Epidermal melanocyte (primary cell): Measurements from ENCODE around the gene PRDX5.
A peak's percentile ranks its signal among the peaks of the same experiment; 100 is the strongest.

ENCODE experiments used
- DNase-seq: peaks from one replicate; pipeline ENCODE4 v3.0.0; 2011; ENCODE audit warnings: low spot score; ENCODE audit not compliant: insufficient read length

The PRDX5 gene

GRCh38 chr11:64324692-64325469, 7.0 kb downstream of the PRDX5 start:
- no peak for DNase-seq

GRCh38 chr11:64327375-64327774, 9.5 kb downstream of the PRDX5 start:
- DNase-seq = no peak

GRCh38 chr11:64327993-64328392, 10.1 kb downstream of the PRDX5 start:
- no peak for DNase-seq

- DNase-seq = no peak
Measured at GRCh38 chr11:64330888-64331287, 13.0 kb downstream of the PRDX5 start.

GRCh38 chr11:64331569-64332371, 13.8 kb downstream of the PRDX5 start:
- no peak for DNase-seq

- DNase-seq = no peak
Measured at GRCh38 chr11:64333556-64333955, 15.6 kb downstream of the PRDX5 start.

GRCh38 chr11:64334764-64335735, 17.1 kb downstream of the PRDX5 start:
- DNase-seq = no peak

GRCh38 chr11:64337538-64338249, 19.8 kb downstream of the PRDX5 start:
- no peak for DNase-seq

- no peak for DNase-seq
Measured at GRCh38 chr11:64338716-64339115, 20.8 kb downstream of the PRDX5 start.

GRCh38 chr11:64339286-64339685, 21.4 kb downstream of the PRDX5 start:
- DNase-seq = no peak

- DNase-seq = no peak
Measured at GRCh38 chr11:64339754-64340408, 22.0 kb downstream of the PRDX5 start, which contains the start of gene CCDC88B. Gene CCDC88B, plus strand, starts transcription at chr11:64340204. Its CDS starts 63 bp downstream, at chr11:64340267.

- DNase-seq = no peak
Measured at GRCh38 chr11:64340671-64341335, 22.9 kb downstream of the PRDX5 start.

- no peak for DNase-seq
Measured at GRCh38 chr11:64341429-64341828, 23.5 kb downstream of the PRDX5 start.

- peak; percentile 97 for DNase-seq
Measured at GRCh38 chr11:64341851-64342791, 24.2 kb downstream of the PRDX5 start.

- DNase-seq = no peak
Measured at GRCh38 chr11:64342869-64343745, 25.2 kb downstream of the PRDX5 start.

GRCh38 chr11:64343767-64344559, 26.0 kb downstream of the PRDX5 start:
- no peak for DNase-seq

GRCh38 chr11:64344787-64345186, 26.9 kb downstream of the PRDX5 start:
- DNase-seq = no peak
